T-helper 1 cell treated with Interleukin-12 subunit alpha and Interleukin-12 subunit beta and Interleukin-4 antibody, amounts not matched to agents 30 μg/mL and 1 μg/mL, for 36 hours (primary cell): ENCODE measurements around the gene UQCRH.
"Not testable (repeated sequence)": the region's sequence is repeated elsewhere in the genome, so short reads cannot be mapped to it uniquely, and the experiment has no call there.

Experiments used
- H3K27ac Mint-ChIP-seq: one replicate; pipeline ENCODE4 v1.8.0; 2021; ENCODE audit warnings: mild to moderate bottlenecking, mixed read lengths
- H3K27me3 Mint-ChIP-seq: one replicate; pipeline ENCODE4 v1.8.0; 2021; ENCODE audit warnings: low read depth, mixed read lengths
- H3K36me3 Mint-ChIP-seq: one replicate; pipeline ENCODE4 v1.8.0; 2021; ENCODE audit warnings: low read depth, mixed read lengths
- H3K4me1 Mint-ChIP-seq: one replicate; pipeline ENCODE4 v1.8.0; 2021; ENCODE audit warnings: low read depth, mixed read lengths
- H3K4me3 Mint-ChIP-seq: one replicate; pipeline ENCODE4 v1.8.0; 2021; ENCODE audit warnings: mild to moderate bottlenecking, moderate library complexity, mixed read lengths
- H3K9me3 Mint-ChIP-seq: one replicate; pipeline ENCODE4 v1.8.0; 2021; ENCODE audit warnings: mixed read lengths

Gene UQCRH

GRCh38 chr1:46363121-46363520 is 59.6 kb downstream of the UQCRH start:
- Mint-ChIP-seq H3K27me3 (no peaks in the 10 kb centered on the region), H3K9me3 (no peaks in the 10 kb centered on the region), H3K4me1 (no peaks in the 10 kb centered on the region), H3K4me3 (no peak overlapping the region), H3K36me3 (peaks cover 26% of the 10 kb centered on the region), H3K27ac (no peak overlapping the region)

- Mint-ChIP-seq H3K4me1 (no peaks in the 10 kb centered on the region), H3K27ac (no peak overlapping the region), H3K9me3 (no peaks in the 10 kb centered on the region), H3K27me3 (no peaks in the 10 kb centered on the region), H3K36me3 (peaks cover 28% of the 10 kb centered on the region), H3K4me3 (no peak overlapping the region)
Measured at GRCh38 chr1:46364612-46365011, 61.1 kb downstream of the UQCRH start.

GRCh38 chr1:46365796-46366195 is 62.3 kb downstream of the UQCRH start:
- not testable (repeated sequence) for H3K27me3 Mint-ChIP-seq
- H3K36me3 Mint-ChIP-seq = peaks cover 23% of the 10 kb centered on the region

More at GRCh38 chr1:46365796-46366195, 62.3 kb downstream of the UQCRH start:
- H3K27ac Mint-ChIP-seq, H3K9me3 Mint-ChIP-seq, H3K4me3 Mint-ChIP-seq, H3K4me1 Mint-ChIP-seq: not testable (repeated sequence)
